ENCODE data around the gene MTFMT. TPM values are rescaled to one million over a fixed set of nuclear protein-coding genes. Genes with fewer than 3 reads are reported as not detected.

MTFMT gene
- total and polyA plus RNA-seq, 2 of the 13 experiments (the other 11 are each of a cell fraction or from before 2014, with no cell fraction given): 9.9 to 23.2 TPM

GRCh38 chr15:65058394-65059368 lies 29.2 kb upstream of the MTFMT start:
- Histone ChIP-seq H3K9me3 (ENCODE audit: low read length) (no peaks in the 10 kb centered on the region), H3K9ac (ENCODE audit: insufficient read depth, low read depth, low read length) (no peak overlapping the region), H3K79me2 (ENCODE audit: insufficient read depth, low read length) (no peaks in the 10 kb centered on the region), H3K27ac (ENCODE audit: extremely low read length, insufficient read depth, low read length) (no peak overlapping the region), H3K36me3 (replicated peaks in 1 of 2; ENCODE audit: control insufficient read depth in 1 of 2, insufficient read depth in 2 of 2, low read length in 2 of 2) (no peaks in the 10 kb centered on the region), H2AFZ (ENCODE audit: low read length) (no peak overlapping the region), H3K4me1 (ENCODE audit: insufficient read depth, low read length) (peaks cover 91% of the 10 kb centered on the region), H4K20me1 (ENCODE audit: insufficient read depth, low read length) (no peaks in the 10 kb centered on the region), H3K27me3 (ENCODE audit: control insufficient read depth in 1 of 2, insufficient read depth in 2 of 2, low read length in 2 of 2) (0 out of 5 replicates have a peak, but pooled peaks cover 0 to 5% of the 10 kb centered on the region in 2 experiments), H3K4me3 (replicated peaks in 1 of 3; ENCODE audit: insufficient read depth in 1 of 3, low read depth in 2 of 3, low read length in 3 of 3) (peak overlapping the region in 1 of 3 experiments; percentile 24; a peak in 1 of 6 replicates), H3K4me2 (ENCODE audit: low read depth, low read length) (peak overlapping the region; percentile 71)
- 6% methylated on average over 14 of the region's 16 CpGs for WGBS (ENCODE audit: low lambda C conversion rate)
- ChIA-PET CTCF (ENCODE audit: low intra/inter-chr PET ratio, low total read pairs) (no interaction called here), POLR2A (interaction anchor here (1.0 to 1.2 kb wide), 2 partner anchors 11 to 36 kb away, joined by 3 to 6 read pairs; no protein-coding TSS in a partner anchor)
- intact Hi-C loops (cut with micrococcal nuclease; ENCODE audit: unreplicated experiment) (loop anchor here (10.0 kb wide), 1 partner anchor 236 kb away; the partner anchor contains the start of gene RNU5A-1), in situ Hi-C loops (cut with HindIII; ENCODE audit: extremely low pct_ligation_motif_present, low pct_unique_long_range_greater_than_20kb) (no loop called here)
- FAIRE-seq (no peak), ATAC-seq (peak; percentile 17), DNase-seq (ENCODE audit: low spot score) (peak; percentile 33)
- BruUV-seq (replicated peaks): no TSS peak
- TF ChIP-seq ZNF296 (CRISPR knock-in tag; conservative IDR thresholded peaks at IDR 0.05) (no peak), ZNF567 (CRISPR knock-in tag; IDR thresholded peaks at IDR 0.05; ENCODE audit: borderline replicate concordance) (no peak), ATF2 (CRISPR knock-in tag; IDR thresholded peaks at IDR 0.05) (no peak), SMAD1 (CRISPR knock-in tag; IDR thresholded peaks at IDR 0.05; ENCODE audit: borderline replicate concordance, low read depth) (no peak), ATAD3A (CRISPR knock-in tag; IDR thresholded peaks at IDR 0.05) (no peak), PHF5A (CRISPR knock-in tag; IDR thresholded peaks at IDR 0.05; ENCODE audit: low read depth, unreplicated experiment) (no peak), ZNF556 (CRISPR knock-in tag; IDR thresholded peaks at IDR 0.05; ENCODE audit: borderline replicate concordance) (no peak), NBN (conservative IDR thresholded peaks at IDR 0.05) (no peak), SMARCE1 (IDR thresholded peaks at IDR 0.05; ENCODE audit: borderline replicate concordance) (no peak), ZFX (CRISPR knock-in tag; IDR thresholded peaks at IDR 0.05; ENCODE audit: low read depth) (peak; percentile 47), ARNT (IDR thresholded peaks at IDR 0.05) (no peak), SOX6 (IDR thresholded peaks at IDR 0.05) (no peak), SOX6 (CRISPR knock-in tag; IDR thresholded peaks at IDR 0.05) (peak; percentile 51; the same call in 1 of the 2 replicates), YY1 (IDR thresholded peaks at IDR 0.05; ENCODE audit: insufficient read depth, insufficient replicate concordance, low read depth, low read length) (no peak), ZNF619 (CRISPR knock-in tag; IDR thresholded peaks at IDR 0.05) (no peak), JUN (CRISPR knock-in tag; IDR thresholded peaks at IDR 0.05) (0 out of 2 replicates have a peak, but pooled peaks have one; percentile 13), HBP1 (CRISPR knock-in tag; IDR thresholded peaks at IDR 0.05; ENCODE audit: low read depth) (no peak), ZNF709 (CRISPR knock-in tag; IDR thresholded peaks at IDR 0.05) (no peak), ZMYM2 (CRISPR knock-in tag; IDR thresholded peaks at IDR 0.05) (0 out of 2 replicates have a peak, but pooled peaks have one; percentile 20), CSRNP1 (CRISPR knock-in tag; IDR thresholded peaks at IDR 0.05) (no peak), NPAS2 (CRISPR knock-in tag; IDR thresholded peaks at IDR 0.05; ENCODE audit: borderline replicate concordance) (no peak)
